Measurements from ENCODE around the gene CRIM1. TPM values are rescaled to one million over a fixed set of nuclear protein-coding genes. Genes with fewer than 3 reads are reported as not detected.

The CRIM1 gene
- total RNA-seq, 1 experiment from 2014 or later = 24.1 TPM

DNA sequence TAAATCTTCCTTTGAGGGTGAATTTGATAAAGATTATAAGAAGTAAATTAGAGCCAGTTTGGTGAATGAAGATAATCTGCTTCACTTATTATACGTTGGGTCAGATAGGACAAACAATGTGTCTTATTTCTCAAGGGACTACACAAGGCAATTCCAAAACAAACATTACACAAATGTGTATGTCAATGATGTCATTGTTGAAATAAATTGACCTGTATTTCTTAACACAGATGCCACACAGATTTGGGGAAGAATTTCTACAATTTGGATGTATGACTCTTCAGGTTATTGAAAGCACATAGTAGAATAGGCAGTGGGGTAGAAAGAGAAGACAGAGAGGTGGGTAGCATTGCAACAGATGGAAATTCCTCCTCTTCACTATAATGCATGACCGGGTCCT lies 6.9 kb upstream of the CRIM1 start:
- peaks cover 13% of the 10 kb centered on the region for H3K4me1 Mint-ChIP-seq
- no peak for ATAC-seq
- H3K27ac Mint-ChIP-seq = no peak overlapping the region
- H3K27me3 Mint-ChIP-seq (ENCODE audit: low read depth) = peaks cover under 1% of the 10 kb centered on the region; the same call in 1 of the 2 replicates
- H3K4me3 Mint-ChIP-seq = no peak overlapping the region
- DNase-seq (ENCODE audit: low spot score) = no peak
- H3K36me3 Mint-ChIP-seq = no peaks in the 10 kb centered on the region
- ChIA-PET POLR2A (no interaction called here), CTCF (no interaction called here)
- H3K9me3 Mint-ChIP-seq = no peaks in the 10 kb centered on the region
- TF ChIP-seq, protein P1, sequence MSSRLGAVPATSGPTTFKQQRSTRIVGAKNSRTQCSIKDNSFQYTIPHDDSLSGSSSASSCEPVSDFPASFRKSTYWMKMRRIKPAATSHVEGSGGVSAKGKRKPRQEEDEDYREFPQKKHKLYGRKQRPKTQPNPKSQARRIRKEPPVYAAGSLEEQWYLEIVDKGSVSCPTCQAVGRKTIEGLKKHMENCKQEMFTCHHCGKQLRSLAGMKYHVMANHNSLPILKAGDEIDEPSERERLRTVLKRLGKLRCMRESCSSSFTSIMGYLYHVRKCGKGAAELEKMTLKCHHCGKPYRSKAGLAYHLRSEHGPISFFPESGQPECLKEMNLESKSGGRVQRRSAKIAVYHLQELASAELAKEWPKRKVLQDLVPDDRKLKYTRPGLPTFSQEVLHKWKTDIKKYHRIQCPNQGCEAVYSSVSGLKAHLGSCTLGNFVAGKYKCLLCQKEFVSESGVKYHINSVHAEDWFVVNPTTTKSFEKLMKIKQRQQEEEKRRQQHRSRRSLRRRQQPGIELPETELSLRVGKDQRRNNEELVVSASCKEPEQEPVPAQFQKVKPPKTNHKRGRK (CRISPR knock-in tag; IDR thresholded peaks at IDR 0.05; ENCODE audit: borderline replicate concordance) = no peak
- TF ChIP-seq FOXJ3 (CRISPR knock-in tag; IDR thresholded peaks at IDR 0.05; ENCODE audit: borderline replicate concordance) (no peak), ATF1 (CRISPR knock-in tag; IDR thresholded peaks at IDR 0.05) (no peak), SMAD3 (CRISPR knock-in tag; IDR thresholded peaks at IDR 0.05; ENCODE audit: borderline replicate concordance) (no peak), ETV6 (CRISPR knock-in tag; IDR thresholded peaks at IDR 0.05) (no peak), KAT7 (CRISPR knock-in tag; IDR thresholded peaks at IDR 0.05; ENCODE audit: borderline replicate concordance) (no peak), NFATC4 (CRISPR knock-in tag; IDR thresholded peaks at IDR 0.05) (no peak), ZNF423 (CRISPR knock-in tag; IDR thresholded peaks at IDR 0.05) (no peak)
- TF ChIP-seq, protein P2, sequence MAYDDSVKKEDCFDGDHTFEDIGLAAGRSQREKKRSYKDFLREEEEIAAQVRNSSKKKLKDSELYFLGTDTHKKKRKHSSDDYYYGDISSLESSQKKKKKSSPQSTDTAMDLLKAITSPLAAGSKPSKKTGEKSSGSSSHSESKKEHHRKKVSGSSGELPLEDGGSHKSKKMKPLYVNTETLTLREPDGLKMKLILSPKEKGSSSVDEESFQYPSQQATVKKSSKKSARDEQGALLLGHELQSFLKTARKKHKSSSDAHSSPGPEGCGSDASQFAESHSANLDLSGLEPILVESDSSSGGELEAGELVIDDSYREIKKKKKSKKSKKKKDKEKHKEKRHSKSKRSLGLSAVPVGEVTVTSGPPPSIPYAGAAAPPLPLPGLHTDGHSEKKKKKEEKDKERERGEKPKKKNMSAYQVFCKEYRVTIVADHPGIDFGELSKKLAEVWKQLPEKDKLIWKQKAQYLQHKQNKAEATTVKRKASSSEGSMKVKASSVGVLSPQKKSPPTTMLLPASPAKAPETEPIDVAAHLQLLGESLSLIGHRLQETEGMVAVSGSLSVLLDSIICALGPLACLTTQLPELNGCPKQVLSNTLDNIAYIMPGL (CRISPR knock-in tag; IDR thresholded peaks at IDR 0.05) = no peak
- TF ChIP-seq, protein P3, sequence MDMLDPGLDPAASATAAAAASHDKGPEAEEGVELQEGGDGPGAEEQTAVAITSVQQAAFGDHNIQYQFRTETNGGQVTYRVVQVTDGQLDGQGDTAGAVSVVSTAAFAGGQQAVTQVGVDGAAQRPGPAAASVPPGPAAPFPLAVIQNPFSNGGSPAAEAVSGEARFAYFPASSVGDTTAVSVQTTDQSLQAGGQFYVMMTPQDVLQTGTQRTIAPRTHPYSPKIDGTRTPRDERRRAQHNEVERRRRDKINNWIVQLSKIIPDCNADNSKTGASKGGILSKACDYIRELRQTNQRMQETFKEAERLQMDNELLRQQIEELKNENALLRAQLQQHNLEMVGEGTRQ (CRISPR knock-in tag; IDR thresholded peaks at IDR 0.05) = no peak
- TF ChIP-seq, protein P4, sequence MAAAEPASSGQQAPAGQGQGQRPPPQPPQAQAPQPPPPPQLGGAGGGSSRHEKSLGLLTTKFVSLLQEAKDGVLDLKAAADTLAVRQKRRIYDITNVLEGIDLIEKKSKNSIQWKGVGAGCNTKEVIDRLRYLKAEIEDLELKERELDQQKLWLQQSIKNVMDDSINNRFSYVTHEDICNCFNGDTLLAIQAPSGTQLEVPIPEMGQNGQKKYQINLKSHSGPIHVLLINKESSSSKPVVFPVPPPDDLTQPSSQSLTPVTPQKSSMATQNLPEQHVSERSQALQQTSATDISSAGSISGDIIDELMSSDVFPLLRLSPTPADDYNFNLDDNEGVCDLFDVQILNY (CRISPR knock-in tag; IDR thresholded peaks at IDR 0.05) = no peak
- TF ChIP-seq, protein P5, sequence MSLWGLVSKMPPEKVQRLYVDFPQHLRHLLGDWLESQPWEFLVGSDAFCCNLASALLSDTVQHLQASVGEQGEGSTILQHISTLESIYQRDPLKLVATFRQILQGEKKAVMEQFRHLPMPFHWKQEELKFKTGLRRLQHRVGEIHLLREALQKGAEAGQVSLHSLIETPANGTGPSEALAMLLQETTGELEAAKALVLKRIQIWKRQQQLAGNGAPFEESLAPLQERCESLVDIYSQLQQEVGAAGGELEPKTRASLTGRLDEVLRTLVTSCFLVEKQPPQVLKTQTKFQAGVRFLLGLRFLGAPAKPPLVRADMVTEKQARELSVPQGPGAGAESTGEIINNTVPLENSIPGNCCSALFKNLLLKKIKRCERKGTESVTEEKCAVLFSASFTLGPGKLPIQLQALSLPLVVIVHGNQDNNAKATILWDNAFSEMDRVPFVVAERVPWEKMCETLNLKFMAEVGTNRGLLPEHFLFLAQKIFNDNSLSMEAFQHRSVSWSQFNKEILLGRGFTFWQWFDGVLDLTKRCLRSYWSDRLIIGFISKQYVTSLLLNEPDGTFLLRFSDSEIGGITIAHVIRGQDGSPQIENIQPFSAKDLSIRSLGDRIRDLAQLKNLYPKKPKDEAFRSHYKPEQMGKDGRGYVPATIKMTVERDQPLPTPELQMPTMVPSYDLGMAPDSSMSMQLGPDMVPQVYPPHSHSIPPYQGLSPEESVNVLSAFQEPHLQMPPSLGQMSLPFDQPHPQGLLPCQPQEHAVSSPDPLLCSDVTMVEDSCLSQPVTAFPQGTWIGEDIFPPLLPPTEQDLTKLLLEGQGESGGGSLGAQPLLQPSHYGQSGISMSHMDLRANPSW (CRISPR knock-in tag; conservative IDR thresholded peaks at IDR 0.05; ENCODE audit: low read depth) = no peak
- TF ChIP-seq, protein P6, sequence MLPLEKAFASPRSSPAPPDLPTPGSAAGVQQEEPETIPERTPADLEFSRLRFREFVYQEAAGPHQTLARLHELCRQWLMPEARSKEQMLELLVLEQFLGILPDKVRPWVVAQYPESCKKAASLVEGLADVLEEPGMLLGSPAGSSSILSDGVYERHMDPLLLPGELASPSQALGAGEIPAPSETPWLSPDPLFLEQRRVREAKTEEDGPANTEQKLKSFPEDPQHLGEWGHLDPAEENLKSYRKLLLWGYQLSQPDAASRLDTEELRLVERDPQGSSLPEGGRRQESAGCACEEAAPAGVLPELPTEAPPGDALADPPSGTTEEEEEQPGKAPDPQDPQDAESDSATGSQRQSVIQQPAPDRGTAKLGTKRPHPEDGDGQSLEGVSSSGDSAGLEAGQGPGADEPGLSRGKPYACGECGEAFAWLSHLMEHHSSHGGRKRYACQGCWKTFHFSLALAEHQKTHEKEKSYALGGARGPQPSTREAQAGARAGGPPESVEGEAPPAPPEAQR (CRISPR knock-in tag; IDR thresholded peaks at IDR 0.05) = no peak

DNA sequence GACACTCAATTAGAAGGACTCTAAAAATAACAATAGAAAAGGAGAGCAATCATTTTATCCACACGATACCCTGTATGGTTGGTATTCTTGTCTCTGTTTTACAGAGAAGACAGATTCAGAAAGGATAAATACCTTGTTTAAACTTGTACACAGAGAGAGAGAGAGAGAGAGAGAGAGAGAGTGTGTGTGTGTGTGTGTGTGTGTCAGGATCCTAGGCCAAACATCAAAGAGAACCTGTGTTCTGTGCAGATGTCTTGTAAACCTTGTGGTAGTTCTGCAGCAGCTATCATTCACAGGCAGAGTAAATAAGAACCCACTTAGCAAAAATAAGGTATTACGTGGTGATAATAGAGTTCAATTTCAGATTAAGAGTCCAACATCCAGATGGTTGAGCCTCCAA lies 4.3 kb upstream of the CRIM1 start:
- TF ChIP-seq ETV6 (CRISPR knock-in tag; IDR thresholded peaks at IDR 0.05) (no peak), NR3C1 (CRISPR knock-in tag; conservative IDR thresholded peaks at IDR 0.05; ENCODE audit: low read depth) (no peak), MXD4 (CRISPR knock-in tag; IDR thresholded peaks at IDR 0.05; ENCODE audit: borderline replicate concordance) (no peak), GTF2I (CRISPR knock-in tag; conservative IDR thresholded peaks at IDR 0.05) (no peak), NFATC4 (CRISPR knock-in tag; IDR thresholded peaks at IDR 0.05) (no peak)
- TF ChIP-seq, protein P7, sequence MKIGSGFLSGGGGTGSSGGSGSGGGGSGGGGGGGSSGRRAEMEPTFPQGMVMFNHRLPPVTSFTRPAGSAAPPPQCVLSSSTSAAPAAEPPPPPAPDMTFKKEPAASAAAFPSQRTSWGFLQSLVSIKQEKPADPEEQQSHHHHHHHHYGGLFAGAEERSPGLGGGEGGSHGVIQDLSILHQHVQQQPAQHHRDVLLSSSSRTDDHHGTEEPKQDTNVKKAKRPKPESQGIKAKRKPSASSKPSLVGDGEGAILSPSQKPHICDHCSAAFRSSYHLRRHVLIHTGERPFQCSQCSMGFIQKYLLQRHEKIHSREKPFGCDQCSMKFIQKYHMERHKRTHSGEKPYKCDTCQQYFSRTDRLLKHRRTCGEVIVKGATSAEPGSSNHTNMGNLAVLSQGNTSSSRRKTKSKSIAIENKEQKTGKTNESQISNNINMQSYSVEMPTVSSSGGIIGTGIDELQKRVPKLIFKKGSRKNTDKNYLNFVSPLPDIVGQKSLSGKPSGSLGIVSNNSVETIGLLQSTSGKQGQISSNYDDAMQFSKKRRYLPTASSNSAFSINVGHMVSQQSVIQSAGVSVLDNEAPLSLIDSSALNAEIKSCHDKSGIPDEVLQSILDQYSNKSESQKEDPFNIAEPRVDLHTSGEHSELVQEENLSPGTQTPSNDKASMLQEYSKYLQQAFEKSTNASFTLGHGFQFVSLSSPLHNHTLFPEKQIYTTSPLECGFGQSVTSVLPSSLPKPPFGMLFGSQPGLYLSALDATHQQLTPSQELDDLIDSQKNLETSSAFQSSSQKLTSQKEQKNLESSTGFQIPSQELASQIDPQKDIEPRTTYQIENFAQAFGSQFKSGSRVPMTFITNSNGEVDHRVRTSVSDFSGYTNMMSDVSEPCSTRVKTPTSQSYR (CRISPR knock-in tag; IDR thresholded peaks at IDR 0.05) = no peak
- TF ChIP-seq, protein P8, sequence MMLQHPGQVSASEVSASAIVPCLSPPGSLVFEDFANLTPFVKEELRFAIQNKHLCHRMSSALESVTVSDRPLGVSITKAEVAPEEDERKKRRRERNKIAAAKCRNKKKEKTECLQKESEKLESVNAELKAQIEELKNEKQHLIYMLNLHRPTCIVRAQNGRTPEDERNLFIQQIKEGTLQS (CRISPR knock-in tag; conservative IDR thresholded peaks at IDR 0.05) = no peak
- ChIA-PET POLR2A (no interaction called here), CTCF (interaction anchor here (0.6 to 4.0 kb wide), 4 partner anchors 25 to 195 kb away, joined by 3 to 86 read pairs (median 4); no protein-coding TSS in a partner anchor)
- peaks cover 14% of the 10 kb centered on the region for H3K27me3 Mint-ChIP-seq (ENCODE audit: low read depth)
- DNase-seq (ENCODE audit: low spot score) (no peak), ATAC-seq (no peak)
- H3K27ac Mint-ChIP-seq = no peak overlapping the region
- no peaks in the 10 kb centered on the region for H3K9me3 Mint-ChIP-seq
- peaks cover 26% of the 10 kb centered on the region for H3K4me1 Mint-ChIP-seq
- H3K4me3 Mint-ChIP-seq = no peak overlapping the region
- no peaks in the 10 kb centered on the region for H3K36me3 Mint-ChIP-seq
